Lower leg skin (tissue), 3 donors: ENCODE results near the gene GPATCH8.

Experiments used
- CTCF ChIP-seq, 3 donors: fragments of 450-650 bp; IDR thresholded peaks; one replicate each; pipeline ENCODE4 v1.5.1; 2016; ENCODE audit warnings: antibody characterized with exemption in 3 of 3, mild to moderate bottlenecking in 3 of 3, moderate library complexity in 2 of 3
- POLR2A ChIP-seq, 2 donors: fragments of 450-650 bp; IDR thresholded peaks; one replicate each; pipeline ENCODE4 v1.6.1; 2016 to 2017; ENCODE audit warnings: antibody characterized with exemption in 2 of 2, mild to moderate bottlenecking in 1 of 2, moderate library complexity in 1 of 2

DNA sequence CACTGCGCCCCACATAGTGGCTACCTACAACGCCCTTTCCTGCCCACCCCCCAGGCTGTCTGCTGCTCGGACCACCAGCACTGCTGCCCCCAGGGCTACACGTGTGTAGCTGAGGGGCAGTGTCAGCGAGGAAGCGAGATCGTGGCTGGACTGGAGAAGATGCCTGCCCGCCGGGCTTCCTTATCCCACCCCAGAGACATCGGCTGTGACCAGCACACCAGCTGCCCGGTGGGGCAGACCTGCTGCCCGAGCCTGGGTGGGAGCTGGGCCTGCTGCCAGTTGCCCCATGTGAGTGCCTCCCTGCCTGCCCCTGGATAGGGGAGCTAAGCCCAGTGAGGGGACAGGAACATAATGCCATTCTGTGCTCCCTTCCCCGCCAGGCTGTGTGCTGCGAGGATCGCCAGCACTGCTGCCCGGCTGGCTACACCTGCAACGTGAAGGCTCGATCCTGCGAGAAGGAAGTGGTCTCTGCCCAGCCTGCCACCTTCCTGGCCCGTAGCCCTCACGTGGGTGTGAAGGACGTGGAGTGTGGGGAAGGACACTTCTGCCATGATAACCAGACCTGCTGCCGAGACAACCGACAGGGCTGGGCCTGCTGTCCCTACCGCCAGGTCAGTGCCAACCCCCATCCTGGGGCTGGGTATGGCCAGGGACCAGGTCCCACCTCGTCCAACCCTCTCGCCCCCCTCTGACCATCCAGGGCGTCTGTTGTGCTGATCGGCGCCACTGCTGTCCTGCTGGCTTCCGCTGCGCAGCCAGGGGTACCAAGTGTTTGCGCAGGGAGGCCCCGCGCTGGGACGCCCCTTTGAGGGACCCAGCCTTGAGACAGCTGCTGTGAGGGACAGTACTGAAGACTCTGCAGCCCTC is 151.0 kb downstream of the GPATCH8 start:
- TF ChIP-seq CTCF (IDR thresholded peaks at IDR 0.05): no peak
- no peak for TF ChIP-seq POLR2A (IDR thresholded peaks at IDR 0.05)
